ENCODE measurements around the gene DR1. TPM values are rescaled to one million over a fixed set of nuclear protein-coding genes. Genes with fewer than 3 reads are reported as not detected.
A peak's percentile ranks its signal among the peaks of the same experiment; 100 is the strongest.

Gene DR1
- total RNA-seq, 1 experiment from 2014 or later, result 48.6 TPM

GRCh38 chr1:93339171-93339697 lies 6.5 kb upstream of the DR1 start:
- Histone ChIP-seq H2AFZ (ENCODE audit: low read length) (0 out of 2 replicates have a peak overlapping the region, but pooled peaks have one; percentile 4), H3K79me2 (ENCODE audit: low read length) (peaks cover 3% of the 10 kb centered on the region; the same call in 1 of the 2 replicates), H3K9me3 (ENCODE audit: low read length) (no peaks in the 10 kb centered on the region), H3K4me1 (ENCODE audit: insufficient read depth, low read length) (peaks cover 43% of the 10 kb centered on the region), H3K36me3 (ENCODE audit: low read depth, low read length) (no peaks in the 10 kb centered on the region), H4K20me1 (ENCODE audit: low read length) (no peaks in the 10 kb centered on the region), H3K9ac (ENCODE audit: low read length) (peak overlapping the region; percentile 56), H3K4me2 (ENCODE audit: low read length) (peak overlapping the region; percentile 70), H3F3A (ENCODE audit: low read length, unreplicated experiment) (peaks cover 6% of the 10 kb centered on the region), H3K27ac (ENCODE audit: low read length) (peak overlapping the region; percentile 91), H3K9me2 (replicated peaks; ENCODE audit: low read length) (no peaks in the 10 kb centered on the region), H3K27me3 (ENCODE audit: low read length) (no peaks in the 10 kb centered on the region), H3K4me3 (ENCODE audit: low read length) (peak overlapping the region; percentile 25; the same call in 1 of the 2 replicates)
- ChIA-PET CTCF (interaction anchor here (0.5 to 1.7 kb wide), 2 partner anchors 22 to 35 kb away, joined by 4 to 8 read pairs; no protein-coding TSS in a partner anchor), POLR2A (ENCODE audit: unreplicated experiment) (interaction anchor here (0.6 to 1.2 kb wide), 2 partner anchors 10 to 14 kb away, joined by 4 to 5 read pairs; no protein-coding TSS in a partner anchor)
- peak; percentile 50 for ATAC-seq
- no TSS peak for BruUV-seq (replicated peaks)
- intact Hi-C loops (cut with micrococcal nuclease), result no loop called here
- TF ChIP-seq EZH2phosphoT487 (IDR thresholded peaks at IDR 0.05; ENCODE audit: borderline replicate concordance, low read length) (no peak), CTCF (conservative IDR thresholded peaks at IDR 0.05; ENCODE audit: low read depth, low read length) (no peak), EZH2 (IDR thresholded peaks at IDR 0.05; ENCODE audit: low read length, unreplicated experiment) (no peak)
- peak; percentile 82 for DNase-seq

GRCh38 chr1:93340090-93340489 lies 5.6 kb upstream of the DR1 start:
- Histone ChIP-seq H3K4me1 (ENCODE audit: insufficient read depth, low read length) (peaks cover 47% of the 10 kb centered on the region), H3K36me3 (ENCODE audit: low read depth, low read length) (no peaks in the 10 kb centered on the region), H3K79me2 (ENCODE audit: low read length) (peaks cover 9% of the 10 kb centered on the region), H3K9ac (ENCODE audit: low read length) (no peak overlapping the region), H3F3A (ENCODE audit: low read length, unreplicated experiment) (peaks cover 6% of the 10 kb centered on the region), H3K27me3 (ENCODE audit: low read length) (no peaks in the 10 kb centered on the region), H3K4me2 (ENCODE audit: low read length) (no peak overlapping the region), H3K9me3 (ENCODE audit: low read length) (no peaks in the 10 kb centered on the region), H3K9me2 (replicated peaks; ENCODE audit: low read length) (no peaks in the 10 kb centered on the region), H3K27ac (ENCODE audit: low read length) (no peak overlapping the region), H3K4me3 (ENCODE audit: low read length) (no peak overlapping the region), H4K20me1 (ENCODE audit: low read length) (no peaks in the 10 kb centered on the region), H2AFZ (ENCODE audit: low read length) (no peak overlapping the region)
- POLR2A ChIA-PET (ENCODE audit: unreplicated experiment), result no interaction called here
- CTCF ChIA-PET, result no interaction called here
- intact Hi-C loops (cut with micrococcal nuclease), result loop anchor here (10.0 kb wide), 2 partner anchors 155 to 505 kb away; partner anchors contain the start of genes CCDC18 and TMED5
- no peak for DNase-seq
- no TSS peak for BruUV-seq (replicated peaks)
- no peak for TF ChIP-seq CTCF (conservative IDR thresholded peaks at IDR 0.05; ENCODE audit: low read depth, low read length)
- TF ChIP-seq EZH2 (IDR thresholded peaks at IDR 0.05; ENCODE audit: low read length, unreplicated experiment), result no peak
- no peak for TF ChIP-seq EZH2phosphoT487 (IDR thresholded peaks at IDR 0.05; ENCODE audit: borderline replicate concordance, low read length)
- ATAC-seq, result no peak

GRCh38 chr1:93344484-93344883 lies 1.2 kb upstream of the DR1 start:
- intact Hi-C loops (cut with micrococcal nuclease), result loop anchor here (10.0 kb wide), 2 partner anchors 160 to 500 kb away; partner anchors contain the start of genes CCDC18 and TMED5
- no peak overlapping the region for H2AFZ ChIP-seq (ENCODE audit: low read length)
- no peak overlapping the region for H3K9ac ChIP-seq (ENCODE audit: low read length)
- DNase-seq (no peak), ATAC-seq (no peak)
- peaks cover 28% of the 10 kb centered on the region for H4K20me1 ChIP-seq (ENCODE audit: low read length)
- no peak overlapping the region for H3K4me2 ChIP-seq (ENCODE audit: low read length)
- peaks cover 15% of the 10 kb centered on the region for H3K4me1 ChIP-seq (ENCODE audit: insufficient read depth, low read length)
- TF ChIP-seq CTCF (conservative IDR thresholded peaks at IDR 0.05; ENCODE audit: low read depth, low read length) (no peak), EZH2 (IDR thresholded peaks at IDR 0.05; ENCODE audit: low read length, unreplicated experiment) (no peak), EZH2phosphoT487 (IDR thresholded peaks at IDR 0.05; ENCODE audit: borderline replicate concordance, low read length) (no peak)
- no peaks in the 10 kb centered on the region for H3F3A ChIP-seq (ENCODE audit: low read length, unreplicated experiment)
- no peaks in the 10 kb centered on the region for H3K36me3 ChIP-seq (ENCODE audit: low read depth, low read length)
- H3K4me3 ChIP-seq (ENCODE audit: low read length), result no peak overlapping the region
- no peaks in the 10 kb centered on the region for H3K27me3 ChIP-seq (ENCODE audit: low read length)
- H3K79me2 ChIP-seq (ENCODE audit: low read length), result peaks cover 51% of the 10 kb centered on the region
- no TSS peak for BruUV-seq (replicated peaks)
- H3K9me2 ChIP-seq (replicated peaks; ENCODE audit: low read length), result no peaks in the 10 kb centered on the region
- ChIA-PET POLR2A (ENCODE audit: unreplicated experiment) (interaction anchor here (1.2 to 1.6 kb wide), 3 partner anchors 17 to 40 kb away, joined by 4 to 21 read pairs (median 7); no protein-coding TSS in a partner anchor), CTCF (no interaction called here)
- H3K9me3 ChIP-seq (ENCODE audit: low read length), result no peaks in the 10 kb centered on the region
- no peak overlapping the region for H3K27ac ChIP-seq (ENCODE audit: low read length)

All from PC-3 (cell line).